ENCODE measurements around the gene PAX8. TPM values are rescaled to one million over a fixed set of nuclear protein-coding genes. Genes with fewer than 3 reads are reported as not detected.

PAX8 gene
- total RNA-seq, 1 experiment from 2014 or later = 7.5 TPM

- H3K4me1 Mint-ChIP-seq (ENCODE audit: low read depth, unreplicated experiment) = peaks cover 5% of the 10 kb centered on the region
- no peak overlapping the region for H3K27ac Mint-ChIP-seq (ENCODE audit: unreplicated experiment)
- H3K4me3 Mint-ChIP-seq (ENCODE audit: unreplicated experiment) = no peak overlapping the region
- H3K27me3 Mint-ChIP-seq (ENCODE audit: insufficient read depth, unreplicated experiment) = no peaks in the 10 kb centered on the region
- no peaks in the 10 kb centered on the region for H3K9me3 Mint-ChIP-seq (ENCODE audit: unreplicated experiment)
- Histone ChIP-seq H3K36me3 (ENCODE audit: control insufficient read depth, insufficient read depth, low read length) (no peaks in the 10 kb centered on the region), H3K4me1 (peaks cover 21% of the 10 kb centered on the region), H3K4me3 (ENCODE audit: low read depth, low read length) (no peak overlapping the region), H3K27me3 (replicated peaks; ENCODE audit: control insufficient read depth, insufficient read depth, low read length) (no peaks in the 10 kb centered on the region; the same call in 1 of the 2 replicates), H3K9me3 (no peaks in the 10 kb centered on the region)
- no peak for DNase-seq
- TF ChIP-seq CTCF (IDR thresholded peaks at IDR 0.05; ENCODE audit: insufficient read depth in 1 of 2, low read depth in 1 of 2, low read length in 1 of 2, severe bottlenecking in 1 of 2, unreplicated experiment in 1 of 2) = no peak
- POLR2A ChIA-PET = no interaction called here
- intact Hi-C loops (cut with micrococcal nuclease; ENCODE audit: unreplicated experiment) = no loop called here
- CTCF ChIA-PET = interaction anchor here (0.9 kb wide), 1 partner anchor 39 kb away, joined by 4 read pairs; no protein-coding TSS in a partner anchor
- no peaks in the 10 kb centered on the region for H3K36me3 Mint-ChIP-seq (ENCODE audit: insufficient read depth, unreplicated experiment)
- no TSS peak for BruUV-seq (replicated peaks)
Measured at GRCh38 chr2:113176696-113177355, 101.9 kb downstream of the PAX8 start.

- H3K27me3 ChIP-seq (replicated peaks; ENCODE audit: control insufficient read depth, insufficient read depth, low read length) = no peaks in the 10 kb centered on the region
- CTCF ChIA-PET = interaction anchor here (0.9 to 1.9 kb wide), 2 partner anchors 38 kb away, joined by 4 to 5 read pairs; no protein-coding TSS in a partner anchor
Measured at GRCh38 chr2:113175736-113176695, 102.7 kb downstream of the PAX8 start.

More at GRCh38 chr2:113175736-113176695, 102.7 kb downstream of the PAX8 start:
- peaks cover 5% of the 10 kb centered on the region for H3K4me1 Mint-ChIP-seq (ENCODE audit: low read depth, unreplicated experiment)
- intact Hi-C loops (cut with micrococcal nuclease; ENCODE audit: unreplicated experiment) = no loop called here
- Histone ChIP-seq H3K36me3 (ENCODE audit: control insufficient read depth, insufficient read depth, low read length) (no peaks in the 10 kb centered on the region), H3K4me3 (ENCODE audit: low read depth, low read length) (no peak overlapping the region), H3K4me1 (peaks cover 21% of the 10 kb centered on the region), H3K9me3 (no peaks in the 10 kb centered on the region)
- no peak for DNase-seq
- no peak overlapping the region for H3K4me3 Mint-ChIP-seq (ENCODE audit: unreplicated experiment)
- no peaks in the 10 kb centered on the region for H3K27me3 Mint-ChIP-seq (ENCODE audit: insufficient read depth, unreplicated experiment)
- TF ChIP-seq CTCF (IDR thresholded peaks at IDR 0.05; ENCODE audit: insufficient read depth in 1 of 2, low read depth in 1 of 2, low read length in 1 of 2, severe bottlenecking in 1 of 2, unreplicated experiment in 1 of 2) = no peak
- H3K36me3 Mint-ChIP-seq (ENCODE audit: insufficient read depth, unreplicated experiment) = no peaks in the 10 kb centered on the region
- H3K27ac Mint-ChIP-seq (ENCODE audit: unreplicated experiment) = no peak overlapping the region
- POLR2A ChIA-PET = no interaction called here
- H3K9me3 Mint-ChIP-seq (ENCODE audit: unreplicated experiment) = no peaks in the 10 kb centered on the region
- no TSS peak for BruUV-seq (replicated peaks)

All from Caco-2 (cell line).